Measurements from ENCODE around the gene TBC1D25. TPM values are rescaled to one million over a fixed set of nuclear protein-coding genes. Genes with fewer than 3 reads are reported as not detected.

TBC1D25 gene
- total and polyA plus RNA-seq, 2 of the 4 experiments (the other 2 are of a cell fraction) = 11.3 to 15.9 TPM

GRCh38 chrX:48539345-48540027 lies at the start of gene TBC1D25 (continued):
- TF ChIP-seq FOS (IDR thresholded peaks at IDR 0.05; ENCODE audit: low read depth, low read length) (peak; percentile 48; the same call in 1 of the 2 replicates), POLR2A (IDR thresholded peaks at IDR 0.05; ENCODE audit: low read depth, low read length) (0 out of 2 replicates have a peak, but pooled peaks have one; percentile 38), USF2 (IDR thresholded peaks at IDR 0.05; ENCODE audit: low read depth, low read length) (no peak), MAFK (IDR thresholded peaks at IDR 0.05; ENCODE audit: low read depth, low read length) (no peak), RCOR1 (IDR thresholded peaks at IDR 0.05; ENCODE audit: insufficient replicate concordance, low read length) (no peak), SMC3 (IDR thresholded peaks at IDR 0.05; ENCODE audit: low read depth, low read length) (no peak), MXI1 (IDR thresholded peaks at IDR 0.05; ENCODE audit: borderline replicate concordance, low read depth, low read length) (no peak; the same call in 1 of the 2 replicates)

Data from IMR-90 (cell line).